IMR-90 (cell line): ENCODE results near the gene CLEC4G. TPM values are rescaled to one million over a fixed set of nuclear protein-coding genes. Genes with fewer than 3 reads are reported as not detected.

Experiments used
- ATAC-seq: fragments of 200-7000 bp; cut with Tn5 transposase; 2 replicates; pipeline ENCODE4 v1.9.1; 2020; ENCODE audit warnings: low read depth, mild to moderate bottlenecking, moderate library complexity
- BruUV-seq: library from RNA; stranded (reverse); fragments of 400-500 nt; replicated peaks from 2 replicates; lab custom pipeline; 2021; lab: Mats Ljungman, UMichigan
- CTCF ChIA-PET: fragments of 300-600 bp; formaldehyde crosslinking; extraction: SDS; loops from one replicate; lab custom pipeline; 2021; ENCODE audit warnings: antibody characterized with exemption; lab: Yijun Ruan, JAX
- POLR2A ChIA-PET: fragments of 300-600 bp; sonication (Branson Sonifier 250); formaldehyde crosslinking; loops from one replicate; lab custom pipeline; 2022; ENCODE audit warnings: antibody characterized with exemption; ENCODE audit not compliant: unreplicated experiment; lab: Charles Lee
- DNase-seq: peaks from one replicate; pipeline ENCODE4 v3.0.0; 2013
- H2AFZ ChIP-seq: replicated peaks from 2 replicates; pipeline ENCODE3; 2013; ENCODE audit warnings: low read length, mild to moderate bottlenecking; ENCODE audit not compliant: poor library complexity
- H2AK5ac ChIP-seq: 2 replicates; pipeline ENCODE4 v1.6.1; 2013; ENCODE audit warnings: low read depth, low read length, inconsistent platforms
- H2AK9ac ChIP-seq: replicated peaks from 2 replicates; pipeline ENCODE3; 2013; ENCODE audit warnings: mild to moderate bottlenecking, low read depth, low read length, moderate library complexity; ENCODE audit not compliant: poor library complexity
- H2BK120ac ChIP-seq: 2 replicates; pipeline ENCODE4 v1.6.1; 2013; ENCODE audit warnings: low read depth, low read length, inconsistent platforms
- H2BK15ac ChIP-seq: 3 replicates; pipeline ENCODE4 v1.6.1; 2013; ENCODE audit warnings: low read depth, low read length, inconsistent platforms
- H2BK20ac ChIP-seq: 2 replicates; pipeline ENCODE4 v1.6.1; 2013; ENCODE audit warnings: low read depth, mild to moderate bottlenecking, inconsistent platforms, low read length, moderate library complexity
- H2BK5ac ChIP-seq: 2 replicates; pipeline ENCODE4 v1.6.1; 2013; ENCODE audit warnings: mild to moderate bottlenecking, low read depth, low read length, inconsistent platforms; ENCODE audit not compliant: poor library complexity, severe bottlenecking
- H3K14ac ChIP-seq: replicated peaks from 2 replicates; pipeline ENCODE4 v1.6.1; 2013; ENCODE audit warnings: low read depth, low read length, inconsistent platforms
- H3K18ac ChIP-seq: 2 replicates; pipeline ENCODE4 v1.6.1; 2013; ENCODE audit warnings: low read depth, low read length, control low read depth
- H3K23ac ChIP-seq: 2 replicates; pipeline ENCODE4 v1.6.1; 2013; ENCODE audit warnings: low read depth, low read length, inconsistent platforms
- H3K27ac ChIP-seq: 2 replicates; pipeline ENCODE4 v1.5.1; 2013; ENCODE audit warnings: mild to moderate bottlenecking, control low read depth, low read length; ENCODE audit not compliant: insufficient read depth
- H3K27me3 ChIP-seq: 2 replicates; pipeline ENCODE4 v1.6.1; 2013; ENCODE audit warnings: low read length; ENCODE audit not compliant: control insufficient read depth, insufficient read depth
- H3K36me3 ChIP-seq: 2 replicates; pipeline ENCODE4 v1.6.1; 2013; ENCODE audit warnings: low read length, mixed read lengths; ENCODE audit not compliant: control insufficient read depth, insufficient read depth
- H3K4ac ChIP-seq: 2 replicates; pipeline ENCODE4 v1.6.1; 2013; ENCODE audit warnings: low read depth, low read length, inconsistent platforms
- H3K4me1 ChIP-seq: 2 replicates; pipeline ENCODE4 v1.6.1; 2013; ENCODE audit warnings: low read length, mixed read lengths; ENCODE audit not compliant: control insufficient read depth, insufficient read depth
- H3K4me2 ChIP-seq: 2 replicates; pipeline ENCODE4 v1.6.1; 2013; ENCODE audit warnings: low read depth, mild to moderate bottlenecking, control low read depth, low read length, moderate library complexity
- H3K4me3 ChIP-seq: 2 replicates; pipeline ENCODE4 v1.5.1; 2013; ENCODE audit warnings: low read depth, mild to moderate bottlenecking, control low read depth, low read length, moderate library complexity; ENCODE audit not compliant: insufficient read depth
- H3K56ac ChIP-seq: 2 replicates; pipeline ENCODE4 v1.6.1; 2013; ENCODE audit warnings: low read length, inconsistent platforms; ENCODE audit not compliant: insufficient read depth; ENCODE audit errors: extremely low read depth
- H3K79me1 ChIP-seq, 2 experiments: 2 replicates each; pipeline ENCODE4 v1.6.1; 2013; ENCODE audit warnings: low read length in 2 of 2, inconsistent platforms in 1 of 2, low read depth in 1 of 2
- H3K9ac ChIP-seq: 2 replicates; pipeline ENCODE4 v1.6.1; 2013; ENCODE audit warnings: low read depth, low read length, control low read depth
- H3K9me1 ChIP-seq: 2 replicates; pipeline ENCODE4 v1.6.1; 2013; ENCODE audit warnings: low read length, inconsistent platforms; ENCODE audit not compliant: insufficient read depth
- H3K9me3 ChIP-seq: 2 replicates; pipeline ENCODE4 v1.6.1; 2013; ENCODE audit warnings: low read length; ENCODE audit not compliant: control insufficient read depth, insufficient read depth
- H4K20me1 ChIP-seq: 2 replicates; pipeline ENCODE4 v1.6.1; 2013; ENCODE audit warnings: low read length, inconsistent platforms; ENCODE audit not compliant: insufficient read depth
- H4K5ac ChIP-seq: 2 replicates; pipeline ENCODE4 v1.6.1; 2013; ENCODE audit warnings: mild to moderate bottlenecking, low read depth, low read length, control low read depth
- H4K8ac ChIP-seq, 2 experiments: 2 replicates each; pipeline ENCODE4 v1.6.1; 2013; ENCODE audit warnings: low read depth in 2 of 2, low read length in 2 of 2, control low read depth in 1 of 2, inconsistent platforms in 1 of 2
- H4K91ac ChIP-seq: 2 replicates; pipeline ENCODE4 v1.6.1; 2013; ENCODE audit warnings: low read depth, low read length, inconsistent platforms; ENCODE audit not compliant: insufficient read depth
- CTCF ChIP-seq: conservative IDR thresholded peaks from 2 replicates; pipeline ENCODE4 v1.5.1; 2012; ENCODE audit warnings: mild to moderate bottlenecking, low read depth, low read length, improper control_type of control experiment
- MAFK ChIP-seq: IDR thresholded peaks from 2 replicates; pipeline ENCODE4 v1.6.1; 2012; ENCODE audit warnings: low read depth, low read length, improper control_type of control experiment
- MAZ ChIP-seq: IDR thresholded peaks from 2 replicates; pipeline ENCODE4 v1.6.1; 2012; ENCODE audit warnings: low read depth, mild to moderate bottlenecking, low read length, improper control_type of control experiment, moderate library complexity, borderline replicate concordance
- POLR2A ChIP-seq: IDR thresholded peaks from 2 replicates; pipeline ENCODE4 v1.6.1; 2012; ENCODE audit warnings: mild to moderate bottlenecking, low read depth, low read length
- RCOR1 ChIP-seq: IDR thresholded peaks from 2 replicates; pipeline ENCODE4 v1.6.1; 2012; ENCODE audit warnings: mild to moderate bottlenecking, low read length, improper control_type of control experiment; ENCODE audit not compliant: insufficient replicate concordance
- RFX5 ChIP-seq: IDR thresholded peaks from 2 replicates; pipeline ENCODE4 v1.8.0; 2012; ENCODE audit warnings: low read depth, mild to moderate bottlenecking, low read length, moderate library complexity
- WGBS, 2 experiments: methylation state at CpG; one replicate each; pipeline versions ENCODE4 v1.1.5 to v1.1.7; 2013; ENCODE audit warnings: missing lambda C conversion rate in 2 of 2; ENCODE audit not compliant: insufficient read length in 1 of 2; ENCODE audit errors: extremely low coverage in 2 of 2; 5-methylcytosine and 5-hydroxymethylcytosine counted together
- dilution Hi-C: fragments of 300-500 bp; cut with HindIII; formaldehyde crosslinking; loops from one replicate; pipeline ENCODE4 v1.14.3; 2018; ENCODE audit warnings: low sequenced_read_pairs; ENCODE audit not compliant: unreplicated experiment
- in situ Hi-C: fragments of 300-500 bp; cut with MboI; formaldehyde crosslinking; loops from 3 replicates; pipeline ENCODE4 v1.14.3; 2019; ENCODE audit warnings: low sequenced_read_pairs, inconsistent platforms, mixed read lengths
- intact Hi-C: fragments of 100-400 bp; cut with micrococcal nuclease; formaldehyde crosslinking; loops from 2 replicates; pipeline ENCODE4 v1.10.0; 2022
- polyA plus RNA-seq, 3 experiments: library from polyadenylated mRNA; depleted of rRNA; stranded (reverse); fragments of >200 nt; gene quantifications; 2 replicates each; pipeline ENCODE4 v1.2.3, GENCODE V29; 2012; ENCODE audit warnings: low replicate concordance in 1 of 3
- total RNA-seq: library from RNA; depleted of rRNA; stranded (reverse); fragments of >200 nt; gene quantifications from 2 replicates; pipeline ENCODE4 v1.2.3, GENCODE V29; 2012

Gene CLEC4G
- total and polyA plus RNA-seq, 2 of the 4 experiments (the other 2 are of a cell fraction) = not detected

- no peak overlapping the region for H3K14ac ChIP-seq
- WGBS, 2 experiments = 28% methylated on average over 2 of the region's 5 CpGs; no CpG with 5 or more reads in 1 of the 2 experiments
- CTCF ChIA-PET = no interaction called here
Measured at GRCh38 chr19:7744199-7744786, 12.4 kb upstream of the CLEC4G start.

More at GRCh38 chr19:7744199-7744786, 12.4 kb upstream of the CLEC4G start:
- no peak overlapping the region for H2BK5ac ChIP-seq
- dilution Hi-C loops = no loop called here
- no peak overlapping the region for H2BK15ac ChIP-seq
- H3K56ac ChIP-seq = no peak overlapping the region
- no peak for ATAC-seq
- H4K8ac ChIP-seq = no peak overlapping the region
- DNase-seq = no peak
- BruUV-seq = no TSS peak
- H2AFZ ChIP-seq = no peak overlapping the region
- no peak overlapping the region for H2AK9ac ChIP-seq
- H4K91ac ChIP-seq = no peak overlapping the region
- no peak overlapping the region for H3K4ac ChIP-seq
- H3K4me2 ChIP-seq = no peak overlapping the region
- intact Hi-C loops = no loop called here
- POLR2A ChIA-PET = no interaction called here
- H4K20me1 ChIP-seq = no peaks in the 10 kb centered on the region
- no peak overlapping the region for H3K23ac ChIP-seq
- H2AK5ac ChIP-seq = no peak overlapping the region
- H3K9ac ChIP-seq = no peak overlapping the region
- H4K5ac ChIP-seq = no peak overlapping the region
- no peak overlapping the region for H2BK20ac ChIP-seq
- H2BK120ac ChIP-seq = no peak overlapping the region
- no peaks in the 10 kb centered on the region for H3K36me3 ChIP-seq
- no peak overlapping the region for H3K18ac ChIP-seq
- H3K4me3 ChIP-seq = no peak overlapping the region
- in situ Hi-C loops = no loop called here
- H3K9me3 ChIP-seq = no peaks in the 10 kb centered on the region
- H3K79me1 ChIP-seq = no peaks in the 10 kb centered on the region
- no peak for TF ChIP-seq POLR2A
- no peak for TF ChIP-seq MAZ
- TF ChIP-seq RCOR1 = no peak
- TF ChIP-seq MAFK = no peak
- no peak for TF ChIP-seq CTCF
- no peak for TF ChIP-seq RFX5
- no peak overlapping the region for H3K27ac ChIP-seq
- H3K9me1 ChIP-seq = no peaks in the 10 kb centered on the region
- no peaks in the 10 kb centered on the region for H3K4me1 ChIP-seq
- peaks cover 9% of the 10 kb centered on the region for H3K27me3 ChIP-seq
